WTC11 (cell line): ENCODE measurements around the gene LDAH. TPM values are rescaled to one million over a fixed set of nuclear protein-coding genes. Genes with fewer than 3 reads are reported as not detected.
A peak's percentile ranks its signal among the peaks of the same experiment; 100 is the strongest.
"Not testable (repeated sequence)": the region's sequence is repeated elsewhere in the genome, so short reads cannot be mapped to it uniquely, and the experiment has no call there.

ENCODE experiments used
- ATAC-seq: fragments of 200-7000 bp; cut with Tn5 transposase; 2 replicates; pipeline ENCODE4 v1.10.0; 2021; ENCODE audit warnings: mild to moderate bottlenecking, moderate library complexity
- CTCF ChIA-PET: fragments of 300-600 bp; sonication (Branson Sonifier 250); formaldehyde crosslinking; loops from one replicate; lab custom pipeline; 2021; ENCODE audit warnings: antibody characterized with exemption; lab: Charles Lee
- POLR2A ChIA-PET: fragments of 350-600 bp; sonication (Branson Sonifier 250); formaldehyde crosslinking; loops from one replicate; lab custom pipeline; 2021; ENCODE audit warnings: antibody characterized with exemption; lab: Charles Lee
- DNase-seq: peaks from one replicate; pipeline ENCODE4 v3.0.0; 2021; ENCODE audit warnings: low spot score
- H3K27ac Mint-ChIP-seq: 2 replicates; pipeline ENCODE4 v1.8.0; 2021; ENCODE audit warnings: mixed read lengths
- H3K27me3 Mint-ChIP-seq: 2 replicates; pipeline ENCODE4 v1.8.0; 2021; ENCODE audit warnings: low read depth, mild to moderate bottlenecking, moderate library complexity, mixed read lengths
- H3K36me3 Mint-ChIP-seq: 2 replicates; pipeline ENCODE4 v1.8.0; 2021; ENCODE audit warnings: mixed read lengths
- H3K4me1 Mint-ChIP-seq: 2 replicates; pipeline ENCODE4 v1.8.0; 2022; ENCODE audit warnings: mixed read lengths
- H3K4me3 Mint-ChIP-seq: 2 replicates; pipeline ENCODE4 v1.8.0; 2021; ENCODE audit warnings: mild to moderate bottlenecking, moderate library complexity, mixed read lengths
- H3K9me3 Mint-ChIP-seq: 2 replicates; pipeline ENCODE4 v1.8.0; 2021; ENCODE audit warnings: mixed read lengths
- ATF6 ChIP-seq: sonication (generic); formaldehyde crosslinking; IDR thresholded peaks from 2 replicates; pipeline ENCODE4 v1.8.1; 2023; ENCODE audit warnings: mild to moderate bottlenecking, missing genetic modification reagents
- CREB1 ChIP-seq: sonication (generic); formaldehyde crosslinking; IDR thresholded peaks from 2 replicates; pipeline ENCODE4 v1.8.0; 2023; ENCODE audit warnings: mild to moderate bottlenecking, missing genetic modification reagents
- CREM ChIP-seq: sonication (generic); formaldehyde crosslinking; IDR thresholded peaks from 2 replicates; pipeline ENCODE4 v1.8.1; 2022; ENCODE audit warnings: mild to moderate bottlenecking, missing genetic modification reagents, moderate library complexity
- E2F5 ChIP-seq: sonication (generic); formaldehyde crosslinking; IDR thresholded peaks from 2 replicates; pipeline ENCODE4 v1.8.1; 2022; ENCODE audit warnings: mild to moderate bottlenecking, moderate library complexity, missing genetic modification reagents
- FOXJ3 ChIP-seq: sonication (generic); formaldehyde crosslinking; IDR thresholded peaks from 2 replicates; pipeline ENCODE4 v1.9.0; 2021; ENCODE audit warnings: missing genetic modification reagents, mild to moderate bottlenecking, borderline replicate concordance
- GABPB1 ChIP-seq: sonication (generic); formaldehyde crosslinking; IDR thresholded peaks from 2 replicates; pipeline ENCODE4 v1.8.1; 2023; ENCODE audit warnings: mild to moderate bottlenecking, missing genetic modification reagents
- JAZF1 ChIP-seq: fragments of 250-450 bp; sonication (Bioruptor Pico); IDR thresholded peaks from 2 replicates; pipeline ENCODE4 v1.9.0; 2021; ENCODE audit warnings: moderate library complexity, mild to moderate bottlenecking, inconsistent platforms
- NR1H2 ChIP-seq: sonication (generic); formaldehyde crosslinking; IDR thresholded peaks from 2 replicates; pipeline ENCODE4 v1.9.0; 2021; ENCODE audit warnings: mild to moderate bottlenecking, moderate library complexity, missing genetic modification reagents
- NR2C2 ChIP-seq: sonication (generic); formaldehyde crosslinking; IDR thresholded peaks from 2 replicates; pipeline ENCODE4 v1.8.0; 2022; ENCODE audit warnings: mild to moderate bottlenecking, missing genetic modification reagents
- STAT6 ChIP-seq: sonication (generic); formaldehyde crosslinking; conservative IDR thresholded peaks from 2 replicates; pipeline ENCODE4 v1.8.1; 2023; ENCODE audit warnings: mild to moderate bottlenecking, low read depth, missing genetic modification reagents, moderate library complexity
- ZNF138 ChIP-seq: sonication (generic); formaldehyde crosslinking; conservative IDR thresholded peaks from 2 replicates; pipeline ENCODE4 v1.8.1; 2022; ENCODE audit warnings: mild to moderate bottlenecking, moderate library complexity, missing genetic modification reagents
- total RNA-seq: library from RNA; stranded (reverse); gene quantifications from 3 replicates; pipeline ENCODE4 v1.2.3, GENCODE V29; 2021
- TF ChIP-seq, protein P1 (sequence below): sonication (generic); formaldehyde crosslinking; IDR thresholded peaks from 2 replicates; pipeline ENCODE4 v1.8.1; 2023; ENCODE audit warnings: mild to moderate bottlenecking, missing genetic modification reagents
- TF ChIP-seq, protein P2 (sequence below): sonication (generic); formaldehyde crosslinking; IDR thresholded peaks from 2 replicates; pipeline ENCODE4 v1.8.1; 2023; ENCODE audit warnings: mild to moderate bottlenecking, missing genetic modification reagents, moderate library complexity

LDAH gene
- total RNA-seq, 1 experiment from 2014 or later, result 20.5 TPM

DNA sequence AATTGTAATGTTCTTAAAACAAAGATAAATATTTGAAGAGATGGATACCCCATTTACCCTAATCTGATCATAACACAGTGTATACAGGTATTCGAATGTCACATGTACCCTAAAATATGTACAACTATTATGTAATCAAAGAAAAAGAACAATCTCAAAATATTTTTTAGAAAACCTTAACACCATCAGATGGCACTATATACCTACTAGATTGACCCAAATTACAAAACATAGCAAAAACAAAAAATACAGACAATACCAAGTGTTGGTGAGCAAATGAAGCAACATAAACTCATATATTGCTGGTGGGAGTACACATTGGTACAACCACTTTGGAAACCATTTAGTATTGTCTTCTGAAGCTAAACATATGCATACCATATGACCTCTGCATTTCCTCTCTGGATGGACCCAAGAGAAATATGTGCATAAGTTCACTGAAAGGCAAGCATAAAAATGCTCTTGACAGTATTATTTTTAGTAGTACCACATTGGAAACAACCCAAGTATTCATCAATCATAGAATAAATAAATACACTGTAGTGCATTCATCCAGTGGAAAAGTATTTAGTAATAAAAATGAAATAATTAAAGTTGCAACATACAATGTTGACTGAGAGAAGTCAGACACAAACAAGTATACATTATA is 100.2 kb downstream of the LDAH start (continued):
- no peak for TF ChIP-seq STAT6 (CRISPR knock-in tag)

- H3K4me1 Mint-ChIP-seq, result no peaks in the 10 kb centered on the region
- DNase-seq (no peak), ATAC-seq (no peak)
- ChIA-PET POLR2A (no interaction called here), CTCF (no interaction called here)
- no peak overlapping the region for H3K27ac Mint-ChIP-seq
- no peaks in the 10 kb centered on the region for H3K27me3 Mint-ChIP-seq
- peaks cover 19% of the 10 kb centered on the region for H3K9me3 Mint-ChIP-seq
- no peak overlapping the region for H3K4me3 Mint-ChIP-seq
- TF ChIP-seq CREM, result no peak
- TF ChIP-seq GABPB1, result 0 out of 2 replicates have a peak, but pooled peaks have one; percentile 28
- H3K36me3 Mint-ChIP-seq, result peaks cover 4% of the 10 kb centered on the region; the same call in 1 of the 2 replicates
Observed at GRCh38 chr2:20717641-20718040, 105.3 kb downstream of the LDAH start.

DNA sequence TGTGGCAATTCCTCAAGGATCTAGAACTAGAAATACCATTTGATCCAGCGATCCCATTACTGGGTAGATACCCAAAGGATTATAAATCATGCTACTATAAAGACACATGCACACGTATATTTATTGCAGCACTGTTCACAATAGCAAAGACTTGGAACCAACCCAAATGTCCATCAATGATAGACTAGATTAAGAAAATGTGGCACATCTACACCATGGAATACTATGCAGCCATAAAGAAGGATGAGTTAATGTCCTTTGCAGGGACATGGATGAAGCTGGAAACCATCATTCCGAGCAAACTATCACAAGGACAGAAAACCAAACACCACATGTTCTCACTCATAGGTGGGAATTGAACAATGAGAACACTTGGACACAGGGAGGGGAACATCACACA is 106.7 kb downstream of the LDAH start:
- H3K4me1 Mint-ChIP-seq, POLR2A ChIA-PET, ATAC-seq, H3K4me3 Mint-ChIP-seq, CTCF ChIA-PET, H3K27me3 Mint-ChIP-seq, DNase-seq, H3K27ac Mint-ChIP-seq: not testable (repeated sequence)
- Mint-ChIP-seq H3K9me3 (peaks cover 30% of the 10 kb centered on the region), H3K36me3 (peaks cover 13% of the 10 kb centered on the region)

DNA sequence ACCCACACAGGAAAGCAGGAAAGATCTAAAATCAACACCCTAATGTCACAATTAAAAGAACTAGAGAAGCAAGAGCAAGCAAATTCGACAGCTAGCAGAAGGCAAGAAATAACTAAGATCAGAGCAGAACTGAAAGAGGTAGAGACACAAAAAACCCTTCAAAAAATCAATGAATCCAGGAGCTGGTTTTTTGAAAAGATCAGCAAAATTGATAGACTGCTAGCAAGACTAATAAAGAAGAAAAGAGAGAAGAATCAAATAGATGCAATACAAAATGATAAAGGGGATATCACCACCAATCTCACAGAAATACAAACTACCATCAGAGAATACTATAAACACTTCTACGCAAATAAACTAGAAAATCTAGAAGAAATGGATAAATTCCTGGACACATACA is 108.5 kb downstream of the LDAH start:
- H3K36me3 Mint-ChIP-seq, result peaks cover 19% of the 10 kb centered on the region
- not testable (repeated sequence) for H3K27me3 Mint-ChIP-seq

DNA sequence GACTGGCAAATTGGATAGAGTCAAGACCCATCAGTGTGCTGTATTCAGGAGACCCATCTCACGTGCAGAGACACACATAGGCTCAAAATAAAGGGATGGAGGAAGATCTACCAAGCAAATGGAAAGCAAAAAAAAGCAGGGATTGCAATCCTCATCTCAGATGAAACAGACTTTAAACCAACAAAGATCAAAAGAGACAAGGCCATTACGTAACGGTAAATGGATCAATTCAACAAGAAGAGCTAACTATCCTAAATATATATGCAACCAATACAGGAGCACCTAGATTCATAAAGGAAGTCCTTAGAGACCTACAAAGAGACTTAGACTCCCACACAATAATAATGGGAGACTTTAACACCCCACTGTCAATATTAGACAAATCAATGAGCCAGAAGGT is 109.3 kb downstream of the LDAH start:
- DNase-seq, CTCF ChIA-PET, ATAC-seq, H3K4me3 Mint-ChIP-seq, H3K4me1 Mint-ChIP-seq, H3K27ac Mint-ChIP-seq, POLR2A ChIA-PET, H3K27me3 Mint-ChIP-seq: not testable (repeated sequence)
- Mint-ChIP-seq H3K36me3 (peaks cover 19% of the 10 kb centered on the region), H3K9me3 (peaks cover 39% of the 10 kb centered on the region)

More for the DNA sequence above, 108.5 kb downstream of the LDAH start:
- DNase-seq, H3K4me3 Mint-ChIP-seq, CTCF ChIA-PET, H3K27ac Mint-ChIP-seq, ATAC-seq, POLR2A ChIA-PET, H3K4me1 Mint-ChIP-seq: not testable (repeated sequence)
- peaks cover 36% of the 10 kb centered on the region for H3K9me3 Mint-ChIP-seq

- DNase-seq, H3K27ac Mint-ChIP-seq, ATAC-seq, H3K4me1 Mint-ChIP-seq, POLR2A ChIA-PET, H3K27me3 Mint-ChIP-seq, H3K4me3 Mint-ChIP-seq, CTCF ChIA-PET: not testable (repeated sequence)
- Mint-ChIP-seq H3K9me3 (peaks cover 34% of the 10 kb centered on the region), H3K36me3 (peaks cover 15% of the 10 kb centered on the region)
Observed at GRCh38 chr2:20711641-20712040, 111.3 kb downstream of the LDAH start.

DNA sequence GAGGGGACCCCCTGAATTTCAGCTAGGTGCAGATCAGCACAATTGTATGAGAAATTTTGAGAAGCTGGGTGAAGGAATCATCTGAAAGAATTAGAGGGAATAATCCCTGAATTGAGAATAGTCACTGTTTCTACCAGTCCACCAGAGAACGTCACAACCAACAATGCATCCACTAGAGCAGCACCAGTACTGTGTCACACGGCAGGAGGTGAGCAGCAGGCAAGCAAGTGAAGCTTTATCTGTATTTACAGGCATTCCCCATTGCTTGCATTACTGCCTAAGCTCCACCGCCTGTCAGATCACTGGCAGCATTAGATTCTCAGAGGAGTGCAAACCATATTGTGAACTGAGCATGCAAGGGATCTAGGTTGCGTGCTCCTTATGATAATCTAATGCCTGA is 115.3 kb downstream of the LDAH start:
- DNase-seq (no peak), ATAC-seq (peak; percentile 43; the same call in 1 of the 2 replicates)
- ChIA-PET CTCF (interaction anchor here (0.8 to 1.6 kb wide), 3 partner anchors 22 to 74 kb away, joined by 3 to 4 read pairs (median 4); no protein-coding TSS in a partner anchor), POLR2A (no interaction called here)
- H3K9me3 Mint-ChIP-seq, result peaks cover 20% of the 10 kb centered on the region
- H3K27ac Mint-ChIP-seq, result no peak overlapping the region
- peaks cover 4% of the 10 kb centered on the region for H3K4me1 Mint-ChIP-seq
- peaks cover 15% of the 10 kb centered on the region for H3K36me3 Mint-ChIP-seq
- no peak overlapping the region for H3K4me3 Mint-ChIP-seq
- no peaks in the 10 kb centered on the region for H3K27me3 Mint-ChIP-seq
- TF ChIP-seq CREB1 (CRISPR knock-in tag) (no peak), NR2C2 (CRISPR knock-in tag) (no peak), NR1H2 (CRISPR knock-in tag) (no peak), ATF6 (CRISPR knock-in tag) (no peak), JAZF1 (CRISPR knock-in tag) (no peak), E2F5 (CRISPR knock-in tag) (no peak), ZNF138 (CRISPR knock-in tag) (no peak), FOXJ3 (CRISPR knock-in tag) (no peak)
- TF ChIP-seq, protein P1, sequence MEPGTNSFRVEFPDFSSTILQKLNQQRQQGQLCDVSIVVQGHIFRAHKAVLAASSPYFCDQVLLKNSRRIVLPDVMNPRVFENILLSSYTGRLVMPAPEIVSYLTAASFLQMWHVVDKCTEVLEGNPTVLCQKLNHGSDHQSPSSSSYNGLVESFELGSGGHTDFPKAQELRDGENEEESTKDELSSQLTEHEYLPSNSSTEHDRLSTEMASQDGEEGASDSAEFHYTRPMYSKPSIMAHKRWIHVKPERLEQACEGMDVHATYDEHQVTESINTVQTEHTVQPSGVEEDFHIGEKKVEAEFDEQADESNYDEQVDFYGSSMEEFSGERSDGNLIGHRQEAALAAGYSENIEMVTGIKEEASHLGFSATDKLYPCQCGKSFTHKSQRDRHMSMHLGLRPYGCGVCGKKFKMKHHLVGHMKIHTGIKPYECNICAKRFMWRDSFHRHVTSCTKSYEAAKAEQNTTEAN, result no peak
- TF ChIP-seq, protein P2, sequence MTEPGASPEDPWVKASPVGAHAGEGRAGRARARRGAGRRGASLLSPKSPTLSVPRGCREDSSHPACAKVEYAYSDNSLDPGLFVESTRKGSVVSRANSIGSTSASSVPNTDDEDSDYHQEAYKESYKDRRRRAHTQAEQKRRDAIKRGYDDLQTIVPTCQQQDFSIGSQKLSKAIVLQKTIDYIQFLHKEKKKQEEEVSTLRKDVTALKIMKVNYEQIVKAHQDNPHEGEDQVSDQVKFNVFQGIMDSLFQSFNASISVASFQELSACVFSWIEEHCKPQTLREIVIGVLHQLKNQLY, result no peak
